ENCODE results near the gene IGF2BP1.

GRCh38 chr17:48993951-48994350 is 3.2 kb upstream of the IGF2BP1 start:
- no peak for TF ChIP-seq CTCF (IDR thresholded peaks at IDR 0.05)
- TF ChIP-seq POLR2A (IDR thresholded peaks at IDR 0.05): no peak
- TF ChIP-seq EP300 (IDR thresholded peaks at IDR 0.05): no peak
- TF ChIP-seq POLR2AphosphoS5 (IDR thresholded peaks at IDR 0.05): no peak

Measured in sigmoid colon (tissue), 4 donors.